Stimulated activated CD4-positive, alpha-beta T cell treated with anti-CD3 and anti-CD28 coated beads, Interleukin-1b, Interleukin-23, amount 100 ng/mL, for 1 hour (primary cell): ENCODE measurements around the gene CFAP126.
"Not testable (repeated sequence)": the region's sequence is repeated elsewhere in the genome, so short reads cannot be mapped to it uniquely, and the experiment has no call there.

Experiments
- DNase-seq, 2 donors: peaks; one replicate each; pipeline ENCODE4 v3.0.0-alpha.2; 2020; ENCODE audit warnings: low read depth in 2 of 2

The CFAP126 gene

DNA sequence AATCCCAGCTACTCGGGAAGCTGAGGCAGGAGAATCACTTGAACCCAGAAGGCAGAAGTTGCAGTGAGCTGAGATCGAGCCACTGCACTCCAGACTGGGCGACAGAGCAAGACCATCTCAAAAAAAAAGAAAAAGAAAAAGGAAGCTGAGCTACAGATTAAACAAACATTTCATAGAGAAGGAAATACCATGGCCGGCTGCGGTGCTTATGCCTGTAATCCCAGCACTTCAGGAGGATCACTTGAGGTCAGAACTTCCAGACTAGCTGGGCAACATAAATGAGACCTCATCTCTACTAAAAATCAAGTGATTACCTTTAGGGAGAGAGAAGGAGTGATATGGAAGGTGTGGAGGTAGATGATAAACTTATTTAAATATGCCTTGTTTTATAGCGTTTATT is 14.0 kb upstream of the CFAP126 start:
- no peak for DNase-seq

- no peak for DNase-seq
Measured at GRCh38 chr1:161379071-161379470, 11.4 kb upstream of the CFAP126 start.

DNA sequence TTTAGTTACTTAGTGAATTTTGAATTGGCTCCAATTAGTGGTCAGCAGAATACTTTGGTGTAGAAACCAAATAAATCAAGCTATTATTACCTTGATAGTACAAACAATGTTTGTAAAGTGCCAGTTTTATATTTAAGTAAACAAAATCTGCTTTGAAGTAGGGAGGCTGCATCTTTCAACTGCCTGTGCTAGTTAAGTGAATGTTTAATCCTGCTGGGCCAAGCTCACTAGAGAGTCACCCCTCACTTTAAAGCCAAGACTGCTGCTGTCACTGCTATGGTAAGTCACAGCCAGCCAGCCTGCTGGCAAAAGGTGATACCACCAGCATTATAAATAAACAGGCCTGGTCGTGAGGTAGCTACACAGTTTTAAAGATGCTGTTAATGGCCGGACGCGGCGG is 10.3 kb upstream of the CFAP126 start:
- DNase-seq = no peak

DNA sequence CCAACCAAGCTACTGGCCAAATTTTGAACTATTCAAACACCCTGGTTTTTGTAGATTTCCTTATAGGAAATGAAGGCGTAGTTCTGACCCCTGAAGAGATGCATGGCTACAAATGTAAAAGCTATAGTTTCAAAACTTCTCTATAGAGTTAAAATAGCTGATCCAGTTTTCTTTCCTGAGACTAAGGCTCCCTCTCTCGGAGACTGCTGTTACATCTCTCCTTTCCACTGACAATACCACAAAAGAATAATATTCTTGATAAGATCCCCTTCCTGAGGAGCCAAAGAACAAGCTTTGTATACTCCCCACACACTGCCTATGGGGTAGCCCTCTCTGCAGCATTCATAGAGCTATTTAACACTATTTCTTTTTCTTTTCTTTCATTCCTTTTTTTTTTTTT is 6.7 kb upstream of the CFAP126 start:
- DNase-seq = no peak

DNA sequence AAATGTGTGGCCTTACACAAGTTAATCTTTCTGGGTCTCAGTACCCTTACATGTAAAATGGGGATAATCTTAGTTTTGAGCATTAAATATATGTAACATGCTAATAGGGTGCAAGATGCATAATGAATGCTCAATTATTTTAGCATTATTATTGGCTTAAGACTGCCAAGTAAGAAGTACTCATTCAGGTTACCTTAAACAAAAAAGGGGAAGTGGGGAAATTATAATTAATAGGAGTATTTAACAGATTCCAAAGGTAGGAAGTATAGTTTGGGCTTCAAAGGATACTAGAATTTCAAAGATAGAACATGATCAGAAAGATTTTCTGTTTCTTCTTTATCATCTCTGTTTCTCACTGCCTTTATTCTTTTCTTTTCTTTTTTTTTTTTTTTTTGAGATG is 5.8 kb upstream of the CFAP126 start:
- DNase-seq = no peak

- no peak for DNase-seq
Measured at GRCh38 chr1:161365207-161365606, 2.5 kb downstream of the CFAP126 start.

DNA sequence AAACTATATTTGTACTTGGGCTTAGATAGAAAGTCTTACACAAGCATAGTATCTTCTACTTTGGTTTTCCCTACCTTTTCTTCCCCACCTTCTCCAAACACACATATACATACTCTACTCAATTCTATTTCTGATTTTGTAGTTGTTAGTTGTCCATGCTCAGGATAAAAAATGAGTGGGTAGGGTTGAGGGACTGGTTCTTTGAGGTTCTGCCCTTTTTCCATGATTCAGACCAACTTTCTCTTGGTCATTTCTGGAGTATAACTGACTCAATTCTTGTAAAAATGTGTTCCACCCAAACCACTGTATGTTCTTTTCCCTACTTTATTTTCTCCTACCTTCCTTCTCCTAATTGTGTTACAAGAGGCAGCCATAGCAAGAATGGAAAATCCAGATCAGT is 3.3 kb downstream of the CFAP126 start:
- DNase-seq = no peak

- no peak for DNase-seq
Measured at GRCh38 chr1:161359291-161359690, 8.4 kb downstream of the CFAP126 start.

GRCh38 chr1:161357073-161357472 is 10.6 kb downstream of the CFAP126 start:
- no peak for DNase-seq

DNA sequence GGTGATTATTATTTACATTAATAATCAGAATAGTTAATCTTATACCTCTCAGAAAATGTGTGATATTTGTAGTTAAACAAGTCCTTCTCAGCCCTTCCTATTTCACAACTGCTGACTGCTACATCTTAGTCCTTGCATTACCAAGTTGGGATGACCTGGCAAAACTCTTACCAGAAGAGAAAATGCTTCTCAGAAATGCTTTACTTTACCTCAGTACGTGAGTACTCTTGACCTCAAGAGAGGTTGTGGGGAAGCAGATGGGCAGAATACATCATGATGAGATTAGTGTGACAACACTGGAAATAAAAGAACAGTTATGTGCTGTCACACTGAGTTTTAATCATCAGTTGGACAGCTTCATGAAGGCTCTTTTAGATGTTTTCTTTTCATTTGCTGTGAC is 16.2 kb downstream of the CFAP126 start:
- no peak for DNase-seq

GRCh38 chr1:161350671-161351070 is 17.0 kb downstream of the CFAP126 start:
- DNase-seq = no peak

DNA sequence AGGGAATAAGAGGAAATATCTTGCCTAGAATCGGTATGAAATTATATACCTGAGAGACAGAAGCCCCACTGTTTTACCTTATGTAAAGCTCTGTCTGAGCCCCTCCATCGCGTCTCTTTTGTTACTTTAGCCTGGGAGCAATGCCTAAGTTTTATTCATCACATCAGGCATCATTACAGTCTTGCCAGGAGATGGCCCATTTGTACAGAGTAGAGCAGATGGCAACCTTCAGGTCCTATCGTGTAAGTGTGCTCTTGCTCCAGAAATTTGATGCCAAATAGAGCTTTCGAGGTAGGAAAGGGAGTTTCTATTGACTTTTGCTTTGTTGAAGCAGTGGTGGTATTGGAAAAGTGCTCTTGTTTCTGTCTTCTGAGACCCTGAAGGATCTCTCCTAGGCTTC is 24.9 kb downstream of the CFAP126 start:
- no peak for DNase-seq

- DNase-seq = no peak
Measured at GRCh38 chr1:161342177-161342576, 25.5 kb downstream of the CFAP126 start.

GRCh38 chr1:161335796-161336195 is 31.9 kb downstream of the CFAP126 start:
- DNase-seq = no peak

- DNase-seq = no peak
Measured at GRCh38 chr1:161333166-161333565, 34.5 kb downstream of the CFAP126 start.

- no peak for DNase-seq
Measured at GRCh38 chr1:161330346-161330745, 37.3 kb downstream of the CFAP126 start.

DNA sequence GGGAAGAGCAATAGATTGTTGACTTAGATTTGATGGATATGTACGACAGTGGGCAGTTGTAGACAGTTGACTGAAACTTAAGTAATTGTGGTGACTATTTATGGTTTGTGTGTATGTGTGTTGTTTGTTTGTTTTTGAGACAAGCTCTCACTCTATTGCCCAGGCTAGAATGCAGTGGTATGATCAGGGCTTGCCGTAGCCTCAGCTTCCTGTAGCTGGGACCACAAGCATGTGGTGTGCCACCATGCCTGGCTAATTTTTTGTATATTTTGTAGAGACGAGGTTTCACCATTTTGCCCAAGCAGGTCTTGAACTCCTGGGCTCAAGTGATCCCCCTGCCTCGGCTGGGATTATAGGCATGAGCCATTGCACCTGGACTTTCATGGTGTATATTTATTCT is 43.7 kb downstream of the CFAP126 start:
- DNase-seq = no peak

DNA sequence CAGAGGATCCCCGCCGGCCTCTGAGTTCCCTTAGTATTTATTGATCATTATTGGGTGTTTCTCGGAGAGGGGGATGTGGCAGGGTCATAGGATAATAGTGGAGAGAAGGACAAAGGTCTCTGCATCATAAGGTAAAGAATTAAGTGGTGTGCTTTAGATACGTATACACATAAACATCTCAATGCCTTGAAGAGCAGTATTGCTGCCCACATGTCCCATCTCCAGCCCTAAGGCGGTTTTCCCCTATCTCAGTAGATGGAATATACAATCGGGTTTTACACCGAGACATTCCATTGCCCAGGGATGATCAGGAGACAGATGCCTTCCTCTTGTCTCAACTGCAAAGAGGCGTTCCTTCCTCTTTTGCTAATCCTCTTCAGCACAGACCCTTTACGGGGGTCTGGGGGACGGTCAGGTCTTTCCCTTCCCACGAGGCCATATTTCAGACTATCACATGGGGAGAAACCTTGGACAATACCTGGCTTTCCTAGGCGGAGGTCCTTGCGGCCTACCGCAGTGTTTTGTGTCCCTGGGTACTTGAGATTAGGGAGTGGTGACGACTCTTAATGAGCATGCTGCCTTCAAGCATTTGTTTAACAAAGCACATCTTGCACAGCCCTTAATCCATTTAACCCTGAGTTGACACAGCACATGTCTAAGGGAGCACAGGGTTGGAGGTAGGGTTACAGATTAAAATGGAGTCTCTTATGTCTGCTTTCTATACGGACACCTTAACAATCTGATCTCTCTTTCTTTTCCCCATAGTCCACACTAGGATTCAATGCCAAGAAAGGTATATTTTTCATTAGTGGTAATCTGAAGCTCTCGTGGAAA is 51.6 kb downstream of the CFAP126 start:
- not testable (repeated sequence) for DNase-seq
